ENCODE data around the gene LELP1.

Gene LELP1

GRCh38 chr1:153242160-153242559 lies 38.9 kb downstream of the LELP1 start:
- H3K4me3 ChIP-seq (ENCODE audit: low read length): no peak overlapping the region
- TF ChIP-seq CTCF (conservative IDR thresholded peaks at IDR 0.05; ENCODE audit: low read depth, low read length): no peak
- no peak for DNase-seq (ENCODE audit: low read depth)

GRCh38 chr1:153245466-153245865 lies 42.2 kb downstream of the LELP1 start:
- no peak overlapping the region for H3K4me3 ChIP-seq (ENCODE audit: low read length)
- no peak for TF ChIP-seq CTCF (conservative IDR thresholded peaks at IDR 0.05; ENCODE audit: low read depth, low read length)
- no peak for DNase-seq (ENCODE audit: low read depth)

- no peak for TF ChIP-seq CTCF (conservative IDR thresholded peaks at IDR 0.05; ENCODE audit: low read depth, low read length)
- DNase-seq (ENCODE audit: low read depth): no peak
- H3K4me3 ChIP-seq (ENCODE audit: low read length): no peak overlapping the region
These were observed 42.8 kb downstream of the LELP1 start for GRCh38 chr1:153246018-153246417.

DNA sequence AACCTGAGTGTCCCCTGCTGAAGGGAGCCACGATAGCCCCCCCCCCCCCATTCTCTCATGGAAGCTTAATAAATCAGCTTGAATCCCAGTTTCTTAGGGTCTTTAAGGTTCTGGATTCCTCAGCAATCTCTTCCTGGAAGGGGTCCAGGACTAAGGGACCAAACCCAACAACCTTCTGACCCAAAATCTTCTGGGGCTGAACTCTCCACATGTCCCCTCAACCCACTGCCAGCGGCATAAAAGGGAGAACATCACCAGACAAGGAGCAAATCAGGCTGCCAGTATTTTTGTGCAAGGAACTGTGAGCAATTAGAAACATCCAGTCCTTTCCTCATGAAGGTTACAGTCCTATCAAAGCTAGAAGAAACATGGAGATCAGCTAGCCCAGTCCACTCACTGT lies 43.6 kb downstream of the LELP1 start:
- DNase-seq (ENCODE audit: low read depth): no peak
- no peak overlapping the region for H3K4me3 ChIP-seq (ENCODE audit: low read length)
- TF ChIP-seq CTCF (conservative IDR thresholded peaks at IDR 0.05; ENCODE audit: low read depth, low read length): no peak

- H3K4me3 ChIP-seq (ENCODE audit: low read length): no peak overlapping the region
- no peak for TF ChIP-seq CTCF (conservative IDR thresholded peaks at IDR 0.05; ENCODE audit: low read depth, low read length)
These were observed 45.1 kb downstream of the LELP1 start for GRCh38 chr1:153248176-153248879.

GRCh38 chr1:153250166-153250565 lies 46.9 kb downstream of the LELP1 start:
- H3K4me3 ChIP-seq (ENCODE audit: low read length): no peak overlapping the region
- DNase-seq (ENCODE audit: low read depth): no peak
- TF ChIP-seq CTCF (conservative IDR thresholded peaks at IDR 0.05; ENCODE audit: low read depth, low read length): no peak

More at GRCh38 chr1:153248176-153248879, 45.1 kb downstream of the LELP1 start:
- no peak for DNase-seq (ENCODE audit: low read depth)

GRCh38 chr1:153251087-153251486 lies 47.9 kb downstream of the LELP1 start:
- H3K4me3 ChIP-seq (ENCODE audit: low read length): no peak overlapping the region
- TF ChIP-seq CTCF (conservative IDR thresholded peaks at IDR 0.05; ENCODE audit: low read depth, low read length): no peak
- no peak for DNase-seq (ENCODE audit: low read depth)
